Renal cortex interstitium (tissue), 3 donors: ENCODE measurements around the gene TMCC3. TPM values are rescaled to one million over a fixed set of nuclear protein-coding genes. Genes with fewer than 3 reads are reported as not detected.

Experiments
- polyA plus RNA-seq, 3 donors: library from polyadenylated mRNA; unstranded; fragments of 120-200 nt; gene quantifications; one replicate each; pipeline ENCODE4 v1.2.1, GENCODE V29; 2013; ENCODE audit not compliant: insufficient read length in 3 of 3

The TMCC3 gene
- polyA plus RNA-seq, 3 donors: 39.8 to 41.5 (median 40.2) TPM

Other genes with a start within 250 kb of the TMCC3 start
- 10 to 100 TPM; 27.1 to 42.0 (median 39.2) TPM for gene CEP83, start 190.7 kb downstream of the TMCC3 start, polyA plus RNA-seq